Heart left ventricle (tissue), 16 donors: ENCODE data around the gene TULP4. TPM values are rescaled to one million over a fixed set of nuclear protein-coding genes. Genes with fewer than 3 reads are reported as not detected.
"Not testable (repeated sequence)": the region's sequence is repeated elsewhere in the genome, so short reads cannot be mapped to it uniquely, and the experiment has no call there.

ENCODE experiments used
- ATAC-seq, 4 donors: fragments of 200-7000 bp; cut with Tn5 transposase; one replicate each; pipeline ENCODE4 v1.9.1; 2020 to 2022; ENCODE audit warnings: moderate library complexity in 4 of 4, mild to moderate bottlenecking in 3 of 4, moderate number of reproducible peaks in 1 of 4
- DNase-seq, 5 donors: peaks; one replicate each; pipeline ENCODE4 v3.0.0-alpha.2; 2020
- H3K27ac ChIP-seq, 12 donors: fragments of 200-600 bp; sonication (generic) in 4 of 12; one replicate each; pipeline versions ENCODE4 v1.5.0 to v1.8.0; 2016 to 2022; ENCODE audit warnings: mild to moderate bottlenecking in 2 of 12
- H3K27me3 ChIP-seq, 9 donors: fragments of 200-600 bp; sonication (generic) in 2 of 9; one replicate each; pipeline versions ENCODE4 v1.5.1 to v1.8.0; 2016 to 2022; ENCODE audit warnings: mild to moderate bottlenecking in 3 of 9
- H3K36me3 ChIP-seq, 9 donors: fragments of 200-600 bp; sonication (generic) in 2 of 9; one replicate each; pipeline versions ENCODE4 v1.5.0 to v1.8.0; 2018 to 2022; ENCODE audit warnings: mild to moderate bottlenecking in 2 of 9
- H3K4me1 ChIP-seq, 12 donors: fragments of 200-600 bp; sonication (generic) in 4 of 12; one replicate each; pipeline versions ENCODE4 v1.5.0 to v1.8.0; 2016 to 2022; ENCODE audit warnings: mild to moderate bottlenecking in 3 of 12
- H3K4me3 ChIP-seq, 12 donors: fragments of 200-600 bp; sonication (generic) in 4 of 12; one replicate each; pipeline versions ENCODE4 v1.5.0 to v1.8.0; 2017 to 2022; ENCODE audit warnings: mild to moderate bottlenecking in 9 of 12, moderate library complexity in 4 of 12
- H3K9me3 ChIP-seq, 12 donors: fragments of 200-600 bp; sonication (generic) in 4 of 12; one replicate each; pipeline versions ENCODE4 v1.5.0 to v1.8.0; 2016 to 2022; ENCODE audit warnings: mild to moderate bottlenecking in 1 of 12
- POLR2A ChIP-seq, 2 donors: fragments of 450-650 bp; IDR thresholded peaks; one replicate each; pipeline ENCODE4 v1.6.1; 2017; ENCODE audit warnings: antibody characterized with exemption in 2 of 2, mild to moderate bottlenecking in 2 of 2, moderate library complexity in 2 of 2
- WGBS, 4 donors: extraction: QIAGEN DNeasy Blood & Tissue Kit in 2 of 4; methylation state at CpG; one replicate each; pipeline versions ENCODE4 v1.1.5 to v1.1.7; 2013 to 2018; 5-methylcytosine and 5-hydroxymethylcytosine counted together
- intact Hi-C, 10 donors: fragments of 100-400 bp; cut with DNase I; formaldehyde crosslinking; loops; one replicate each; pipeline versions ENCODE4 v1.11.1 to v1.14.2; 2022
- polyA plus RNA-seq, 2 donors: library from polyadenylated mRNA; stranded (reverse); fragments of 200-250 nt; gene quantifications; one replicate each; pipeline ENCODE4 v1.2.3, GENCODE V29; 2013
- total RNA-seq, 9 donors: library from RNA; depleted of rRNA in 2 of 9; stranded (reverse); fragments of >200 nt in 2 of 9; fragmentation: NEBNext Ultra II Directional in 3 of 9; extraction: Animal tissue kit (Norgen Biotek cat#: 25700) in 3 of 9; gene quantifications; one replicate each; pipeline versions ENCODE4 v1.1.0 to v1.2.4, GENCODE V29; 2016 to 2023
- TF ChIP-seq, protein P1 (sequence below), 12 donors: fragments of 200-600 bp; sonication (generic) in 4 of 12; IDR thresholded peaks; one replicate each; pipeline versions ENCODE4 v1.5.0 to v1.8.0; 2018 to 2022; ENCODE audit warnings: antibody characterized with exemption in 12 of 12, mild to moderate bottlenecking in 5 of 12
- donor health status: ischemic (EF 13 %, LVEDD 7.1; RV severe dilation, severe dysfunction).
- donor health status: healthy with polysubstance abuse.
- donor health status: DM: no; HTN: yes; CAD: no.
- donor health status: DM: no; HTN: no; CAD: no.
- donor health status: ischemic (EF 25% LVEDD 6.9; RV normal size, moderate dysfunction).
- donor health status: ischemic (EF 25% LVEDD 5.7; RV mildly dilated, moderate dysfunction).
- donor health status: healthy.
- donor health status: DM: yes; HTN: yes; CAD: no.
- donor health status: ischemic (EF 35%, LVEDD 5.7; RV mildly dilated, moderate dysfunction).
- donor health status: nonischemic (EF 11% LVEDD 7.7; RV severe dilation, severe dysfunction).
- donor health status: DM: yes; HTN: yes; CAD: no.
- donor health status: PGD.
- donor health status: ischemic (EF 29% LVEDD 5.4; RV normal size, mild dysfunction).
- donor health status: nonischemic (EF 23%, LVEDD 6.1; RV moderate dilation, normal function).

Gene TULP4
- total and polyA plus RNA-seq, 11 donors = 9.6 to 134 (median 93.0) TPM

DNA sequence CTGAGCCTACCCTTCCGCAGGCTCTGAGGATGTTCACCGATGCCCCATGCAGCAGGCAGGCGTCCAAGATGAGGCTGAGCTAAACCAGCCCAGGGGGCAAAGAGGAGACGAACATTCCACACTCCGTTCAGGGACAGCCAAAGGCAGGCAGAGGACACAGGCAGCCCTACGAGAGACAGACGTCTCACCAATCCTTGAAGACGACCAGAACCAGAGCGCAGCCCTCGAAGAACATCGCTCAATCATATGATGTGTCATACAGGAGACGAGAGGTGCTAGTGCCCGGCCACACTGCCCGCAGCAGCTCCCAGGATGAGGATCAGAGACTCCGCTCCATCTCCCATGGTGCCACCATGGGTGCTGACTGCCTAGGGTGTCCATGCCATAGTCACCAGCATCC is 212.0 kb downstream of the TULP4 start:
- TF ChIP-seq, protein P1, sequence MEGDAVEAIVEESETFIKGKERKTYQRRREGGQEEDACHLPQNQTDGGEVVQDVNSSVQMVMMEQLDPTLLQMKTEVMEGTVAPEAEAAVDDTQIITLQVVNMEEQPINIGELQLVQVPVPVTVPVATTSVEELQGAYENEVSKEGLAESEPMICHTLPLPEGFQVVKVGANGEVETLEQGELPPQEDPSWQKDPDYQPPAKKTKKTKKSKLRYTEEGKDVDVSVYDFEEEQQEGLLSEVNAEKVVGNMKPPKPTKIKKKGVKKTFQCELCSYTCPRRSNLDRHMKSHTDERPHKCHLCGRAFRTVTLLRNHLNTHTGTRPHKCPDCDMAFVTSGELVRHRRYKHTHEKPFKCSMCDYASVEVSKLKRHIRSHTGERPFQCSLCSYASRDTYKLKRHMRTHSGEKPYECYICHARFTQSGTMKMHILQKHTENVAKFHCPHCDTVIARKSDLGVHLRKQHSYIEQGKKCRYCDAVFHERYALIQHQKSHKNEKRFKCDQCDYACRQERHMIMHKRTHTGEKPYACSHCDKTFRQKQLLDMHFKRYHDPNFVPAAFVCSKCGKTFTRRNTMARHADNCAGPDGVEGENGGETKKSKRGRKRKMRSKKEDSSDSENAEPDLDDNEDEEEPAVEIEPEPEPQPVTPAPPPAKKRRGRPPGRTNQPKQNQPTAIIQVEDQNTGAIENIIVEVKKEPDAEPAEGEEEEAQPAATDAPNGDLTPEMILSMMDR (IDR thresholded peaks at IDR 0.05) = no peak
- no peak for TF ChIP-seq POLR2A (IDR thresholded peaks at IDR 0.05)
- Histone ChIP-seq H3K27ac (no peak overlapping the region), H3K4me1 (no peaks in the 10 kb centered on the region), H3K27me3 (peaks cover 0 to 36% (median 6%) of the 10 kb centered on the region in 9 donors), H3K36me3 (no peaks in the 10 kb centered on the region), H3K4me3 (no peak overlapping the region), H3K9me3 (peaks cover 0 to 16% (median 0%) of the 10 kb centered on the region in 12 donors)
- DNase-seq (no peak), ATAC-seq (no peak)
- intact Hi-C loops = no loop called here
- WGBS, 4 donors = 91 to 95% (median 93%) methylated on average over 11 to 15 of the region's 15 CpGs

DNA sequence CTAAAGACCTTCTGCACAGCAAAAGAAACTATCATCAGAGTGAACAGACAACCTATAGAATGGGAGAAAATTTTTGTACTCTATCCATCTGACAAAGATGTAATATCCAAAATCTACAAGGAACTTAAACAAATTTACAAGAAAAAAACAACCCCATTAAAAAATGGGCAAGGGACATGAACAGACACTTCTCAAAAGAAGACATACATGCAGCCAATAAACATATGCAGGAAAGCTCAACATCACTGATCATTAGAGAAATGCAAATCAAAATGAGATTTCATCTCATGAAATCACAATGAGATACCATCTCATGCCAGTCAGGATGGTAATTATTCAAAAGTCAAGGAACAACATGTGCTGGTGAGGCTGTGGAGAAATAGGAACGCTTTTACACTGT is 215.6 kb downstream of the TULP4 start:
- intact Hi-C loops, H3K36me3 ChIP-seq, H3K4me3 ChIP-seq, H3K27ac ChIP-seq, ATAC-seq, H3K4me1 ChIP-seq, DNase-seq: not testable (repeated sequence)
- Histone ChIP-seq H3K9me3 (peaks cover 0 to 16% (median 0%) of the 10 kb centered on the region in 12 donors), H3K27me3 (peaks cover 0 to 25% (median 5%) of the 10 kb centered on the region in 9 donors)
- WGBS, 4 donors = 86 to 90% (median 89%) methylated on average over 1 of the region's 1 CpG

DNA sequence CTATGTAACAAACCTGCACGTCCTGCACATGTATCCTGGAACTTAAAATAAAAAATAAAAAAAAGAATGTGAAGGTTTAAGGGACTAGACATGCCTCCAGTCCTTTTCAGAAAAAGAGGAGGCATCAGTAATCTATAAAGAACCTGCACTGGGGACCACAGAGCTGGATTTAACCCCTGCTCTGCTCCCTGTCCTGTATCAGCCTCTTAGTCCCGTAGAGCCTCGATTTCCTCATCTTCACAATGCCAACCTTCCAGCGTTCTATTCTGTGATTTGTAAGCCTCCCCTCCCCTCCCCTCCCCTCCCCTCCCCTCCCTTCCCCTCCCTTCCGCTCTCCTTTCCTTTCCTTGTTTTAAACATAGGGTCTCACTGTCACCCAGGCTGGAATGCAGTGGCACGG is 216.6 kb downstream of the TULP4 start:
- no peak overlapping the region for H3K4me3 ChIP-seq
- no peaks in the 10 kb centered on the region for H3K36me3 ChIP-seq
- 71 to 79% (median 76%) methylated on average over 6 of the region's 6 CpGs for WGBS, 4 donors
- TF ChIP-seq, protein P1 (IDR thresholded peaks at IDR 0.05) = no peak
- no peak for TF ChIP-seq POLR2A (IDR thresholded peaks at IDR 0.05)
- no peak overlapping the region for H3K27ac ChIP-seq
- no peaks in the 10 kb centered on the region for H3K4me1 ChIP-seq
- no peak for DNase-seq
- intact Hi-C loops = no loop called here
- peaks cover 0 to 16% (median 0%) of the 10 kb centered on the region in 12 donors for H3K9me3 ChIP-seq
- no peak for ATAC-seq
- peaks cover 0 to 19% (median 5%) of the 10 kb centered on the region in 9 donors for H3K27me3 ChIP-seq

DNA sequence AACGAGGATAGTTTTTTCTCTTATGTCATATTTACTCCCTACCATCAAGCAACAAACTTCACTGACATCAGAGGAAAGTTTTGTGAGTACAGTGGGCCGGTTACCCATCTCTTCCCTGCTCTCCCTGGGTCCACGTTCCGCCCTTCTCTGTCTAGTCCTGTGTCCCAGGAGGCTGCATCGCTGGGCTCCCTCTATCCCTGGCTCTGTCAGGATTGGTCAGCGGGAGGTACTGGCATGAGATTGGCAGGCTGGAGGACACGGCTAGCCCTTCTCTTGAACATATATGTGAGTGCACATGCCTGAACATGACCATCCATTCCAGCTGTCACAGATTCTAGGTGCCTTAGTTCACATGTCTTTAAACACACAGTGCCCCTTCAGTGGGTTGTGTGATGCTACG is 217.4 kb downstream of the TULP4 start:
- Histone ChIP-seq H3K36me3 (no peaks in the 10 kb centered on the region), H3K27ac (no peak overlapping the region), H3K4me3 (no peak overlapping the region), H3K4me1 (no peaks in the 10 kb centered on the region), H3K9me3 (peaks cover 0 to 16% (median 0%) of the 10 kb centered on the region in 12 donors), H3K27me3 (peaks cover 0 to 12% (median 0%) of the 10 kb centered on the region in 9 donors)
- WGBS, 4 donors = 75 to 79% (median 78%) methylated on average over 8 of the region's 8 CpGs
- DNase-seq (no peak), ATAC-seq (no peak)
- intact Hi-C loops = no loop called here
- TF ChIP-seq, protein P1 (IDR thresholded peaks at IDR 0.05) = no peak
- no peak for TF ChIP-seq POLR2A (IDR thresholded peaks at IDR 0.05)

DNA sequence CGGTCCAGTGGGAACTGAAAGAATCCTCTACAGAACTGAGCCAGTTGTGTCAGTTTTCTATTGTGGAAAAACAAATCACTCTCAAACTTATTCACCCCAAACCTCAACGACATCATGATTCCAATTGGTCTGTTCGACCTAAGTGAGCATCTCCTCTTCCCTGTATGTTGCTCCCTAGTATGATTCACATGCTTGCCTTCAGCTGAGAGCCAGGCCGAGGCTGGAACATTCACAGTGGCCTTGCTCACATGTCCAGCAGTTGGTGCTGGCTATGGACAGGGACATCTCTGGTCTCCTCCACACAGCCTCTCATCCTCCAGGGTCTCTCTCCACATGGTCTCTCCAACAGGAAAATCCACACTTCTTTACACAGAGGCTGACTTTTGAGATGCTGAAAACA is 219.3 kb downstream of the TULP4 start:
- intact Hi-C loops = no loop called here
- no peak for ATAC-seq
- 82 to 84% (median 83%) methylated on average over 4 of the region's 4 CpGs for WGBS, 4 donors

More for the DNA sequence above, 219.3 kb downstream of the TULP4 start:
- TF ChIP-seq, protein P1 (IDR thresholded peaks at IDR 0.05) = no peak
- TF ChIP-seq POLR2A (IDR thresholded peaks at IDR 0.05) = no peak
- H3K27me3 ChIP-seq = peaks cover 0 to 18% (median 0%) of the 10 kb centered on the region in 9 donors
- no peak for DNase-seq
- peaks cover 0 to 11% (median 4%) of the 10 kb centered on the region in 12 donors for H3K4me1 ChIP-seq
- no peaks in the 10 kb centered on the region for H3K36me3 ChIP-seq
- H3K27ac ChIP-seq = no peak overlapping the region
- no peak overlapping the region for H3K4me3 ChIP-seq
- H3K9me3 ChIP-seq = peaks cover 0 to 16% (median 0%) of the 10 kb centered on the region in 12 donors
